ENCODE data around the gene TUSC2. TPM values are rescaled to one million over a fixed set of nuclear protein-coding genes. Genes with fewer than 3 reads are reported as not detected.

TUSC2 gene
- total and polyA plus RNA-seq, 10 of the 15 experiments (the other 5 are each of a cell fraction or from before 2014, with no cell fraction given): 4.0 to 73.8 (median 34.3) TPM

- TF ChIP-seq CBX5 (IDR thresholded peaks at IDR 0.05; ENCODE audit: low read depth): no peak
- TF ChIP-seq E2F8 (IDR thresholded peaks at IDR 0.05; ENCODE audit: low read depth, partially characterized antibody): no peak
- TF ChIP-seq KLF5 (IDR thresholded peaks at IDR 0.05; ENCODE audit: partially characterized antibody): no peak
- TF ChIP-seq, protein P1, sequence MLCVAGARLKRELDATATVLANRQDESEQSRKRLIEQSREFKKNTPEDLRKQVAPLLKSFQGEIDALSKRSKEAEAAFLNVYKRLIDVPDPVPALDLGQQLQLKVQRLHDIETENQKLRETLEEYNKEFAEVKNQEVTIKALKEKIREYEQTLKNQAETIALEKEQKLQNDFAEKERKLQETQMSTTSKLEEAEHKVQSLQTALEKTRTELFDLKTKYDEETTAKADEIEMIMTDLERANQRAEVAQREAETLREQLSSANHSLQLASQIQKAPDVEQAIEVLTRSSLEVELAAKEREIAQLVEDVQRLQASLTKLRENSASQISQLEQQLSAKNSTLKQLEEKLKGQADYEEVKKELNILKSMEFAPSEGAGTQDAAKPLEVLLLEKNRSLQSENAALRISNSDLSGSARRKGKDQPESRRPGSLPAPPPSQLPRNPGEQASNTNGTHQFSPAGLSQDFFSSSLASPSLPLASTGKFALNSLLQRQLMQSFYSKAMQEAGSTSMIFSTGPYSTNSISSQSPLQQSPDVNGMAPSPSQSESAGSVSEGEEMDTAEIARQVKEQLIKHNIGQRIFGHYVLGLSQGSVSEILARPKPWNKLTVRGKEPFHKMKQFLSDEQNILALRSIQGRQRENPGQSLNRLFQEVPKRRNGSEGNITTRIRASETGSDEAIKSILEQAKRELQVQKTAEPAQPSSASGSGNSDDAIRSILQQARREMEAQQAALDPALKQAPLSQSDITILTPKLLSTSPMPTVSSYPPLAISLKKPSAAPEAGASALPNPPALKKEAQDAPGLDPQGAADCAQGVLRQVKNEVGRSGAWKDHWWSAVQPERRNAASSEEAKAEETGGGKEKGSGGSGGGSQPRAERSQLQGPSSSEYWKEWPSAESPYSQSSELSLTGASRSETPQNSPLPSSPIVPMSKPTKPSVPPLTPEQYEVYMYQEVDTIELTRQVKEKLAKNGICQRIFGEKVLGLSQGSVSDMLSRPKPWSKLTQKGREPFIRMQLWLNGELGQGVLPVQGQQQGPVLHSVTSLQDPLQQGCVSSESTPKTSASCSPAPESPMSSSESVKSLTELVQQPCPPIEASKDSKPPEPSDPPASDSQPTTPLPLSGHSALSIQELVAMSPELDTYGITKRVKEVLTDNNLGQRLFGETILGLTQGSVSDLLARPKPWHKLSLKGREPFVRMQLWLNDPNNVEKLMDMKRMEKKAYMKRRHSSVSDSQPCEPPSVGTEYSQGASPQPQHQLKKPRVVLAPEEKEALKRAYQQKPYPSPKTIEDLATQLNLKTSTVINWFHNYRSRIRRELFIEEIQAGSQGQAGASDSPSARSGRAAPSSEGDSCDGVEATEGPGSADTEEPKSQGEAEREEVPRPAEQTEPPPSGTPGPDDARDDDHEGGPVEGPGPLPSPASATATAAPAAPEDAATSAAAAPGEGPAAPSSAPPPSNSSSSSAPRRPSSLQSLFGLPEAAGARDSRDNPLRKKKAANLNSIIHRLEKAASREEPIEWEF (IDR thresholded peaks at IDR 0.05; ENCODE audit: insufficient replicate concordance, low read depth, low read length): no peak
- no peak for TF ChIP-seq ESRRA (IDR thresholded peaks at IDR 0.05; ENCODE audit: low read length)
Observed at GRCh38 chr3:50287262-50287661, 40.8 kb downstream of the TUSC2 start (continued).
